ENCODE data around the gene RALA.

RALA gene

DNA sequence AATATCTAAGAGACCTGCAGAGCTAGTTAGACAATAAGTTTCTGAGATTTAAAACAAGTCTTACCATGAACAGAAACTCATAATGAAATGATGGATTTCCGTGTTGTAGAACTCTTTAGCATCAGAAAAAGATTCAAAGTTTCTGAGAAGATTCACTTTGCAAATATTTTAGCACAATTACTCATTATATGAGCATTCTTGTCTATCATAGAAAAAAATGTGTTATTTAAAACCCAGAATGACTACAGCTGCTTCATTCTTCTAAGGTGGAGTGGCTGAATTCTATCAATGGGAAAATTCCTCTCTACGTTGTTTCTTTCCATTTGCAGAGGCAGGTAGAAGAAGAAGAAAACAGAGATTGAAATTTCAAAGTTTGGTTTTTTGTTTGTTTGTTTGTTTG is 21.0 kb upstream of the RALA start:
- TF ChIP-seq, protein P1, sequence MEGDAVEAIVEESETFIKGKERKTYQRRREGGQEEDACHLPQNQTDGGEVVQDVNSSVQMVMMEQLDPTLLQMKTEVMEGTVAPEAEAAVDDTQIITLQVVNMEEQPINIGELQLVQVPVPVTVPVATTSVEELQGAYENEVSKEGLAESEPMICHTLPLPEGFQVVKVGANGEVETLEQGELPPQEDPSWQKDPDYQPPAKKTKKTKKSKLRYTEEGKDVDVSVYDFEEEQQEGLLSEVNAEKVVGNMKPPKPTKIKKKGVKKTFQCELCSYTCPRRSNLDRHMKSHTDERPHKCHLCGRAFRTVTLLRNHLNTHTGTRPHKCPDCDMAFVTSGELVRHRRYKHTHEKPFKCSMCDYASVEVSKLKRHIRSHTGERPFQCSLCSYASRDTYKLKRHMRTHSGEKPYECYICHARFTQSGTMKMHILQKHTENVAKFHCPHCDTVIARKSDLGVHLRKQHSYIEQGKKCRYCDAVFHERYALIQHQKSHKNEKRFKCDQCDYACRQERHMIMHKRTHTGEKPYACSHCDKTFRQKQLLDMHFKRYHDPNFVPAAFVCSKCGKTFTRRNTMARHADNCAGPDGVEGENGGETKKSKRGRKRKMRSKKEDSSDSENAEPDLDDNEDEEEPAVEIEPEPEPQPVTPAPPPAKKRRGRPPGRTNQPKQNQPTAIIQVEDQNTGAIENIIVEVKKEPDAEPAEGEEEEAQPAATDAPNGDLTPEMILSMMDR (IDR thresholded peaks at IDR 0.05; ENCODE audit: borderline replicate concordance, control extremely low read depth, extremely low read depth, insufficient read depth, missing control alignments): no peak
- in situ Hi-C loops (cut with MboI; ENCODE audit: low sequenced_read_pairs, unreplicated experiment): no loop called here
- no peak for DNase-seq (ENCODE audit: low spot score)

DNA sequence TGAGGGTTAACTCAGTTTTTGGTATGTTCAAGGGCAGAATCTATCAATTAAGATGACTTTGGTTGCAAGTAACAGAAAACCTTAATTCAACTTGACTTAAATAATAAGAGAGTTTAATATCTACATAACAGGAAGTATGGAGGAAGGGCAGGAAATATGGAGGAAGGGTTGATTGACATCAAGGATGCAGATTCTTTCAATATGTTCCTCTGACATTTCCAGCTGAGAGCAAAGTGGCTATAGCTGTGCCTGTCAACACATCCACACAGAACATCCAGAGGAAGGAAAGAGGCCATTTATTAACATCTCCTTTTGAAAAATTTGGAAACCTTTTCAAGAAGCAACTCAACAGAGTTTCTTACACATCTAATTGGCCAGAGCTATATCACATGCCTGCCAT is 19.4 kb upstream of the RALA start:
- no peak for DNase-seq (ENCODE audit: low spot score)
- TF ChIP-seq, protein P1 (IDR thresholded peaks at IDR 0.05; ENCODE audit: borderline replicate concordance, control extremely low read depth, extremely low read depth, insufficient read depth, missing control alignments): no peak
- in situ Hi-C loops (cut with MboI; ENCODE audit: low sequenced_read_pairs, unreplicated experiment): no loop called here

DNA sequence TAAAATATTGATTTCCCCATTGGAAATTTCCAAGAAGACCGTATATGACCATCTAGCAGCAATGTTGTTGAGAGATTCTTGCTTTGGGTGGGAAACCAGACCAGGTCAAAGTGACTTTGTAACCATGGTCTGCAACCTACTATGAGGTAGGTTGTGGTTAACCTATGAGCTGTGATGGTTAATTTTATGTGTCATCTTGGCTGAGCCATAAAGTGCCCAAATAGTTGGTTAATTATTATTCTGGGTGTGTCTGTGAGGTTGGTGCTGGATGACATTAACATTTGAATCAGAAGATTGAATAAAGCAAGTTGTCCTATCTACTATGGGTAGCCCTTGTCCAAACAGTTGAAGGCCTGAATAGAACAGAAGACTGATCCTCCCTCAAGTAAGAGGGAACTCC is 18.3 kb upstream of the RALA start:
- TF ChIP-seq, protein P1 (IDR thresholded peaks at IDR 0.05; ENCODE audit: borderline replicate concordance, control extremely low read depth, extremely low read depth, insufficient read depth, missing control alignments): no peak
- no peak for DNase-seq (ENCODE audit: low spot score)

DNA sequence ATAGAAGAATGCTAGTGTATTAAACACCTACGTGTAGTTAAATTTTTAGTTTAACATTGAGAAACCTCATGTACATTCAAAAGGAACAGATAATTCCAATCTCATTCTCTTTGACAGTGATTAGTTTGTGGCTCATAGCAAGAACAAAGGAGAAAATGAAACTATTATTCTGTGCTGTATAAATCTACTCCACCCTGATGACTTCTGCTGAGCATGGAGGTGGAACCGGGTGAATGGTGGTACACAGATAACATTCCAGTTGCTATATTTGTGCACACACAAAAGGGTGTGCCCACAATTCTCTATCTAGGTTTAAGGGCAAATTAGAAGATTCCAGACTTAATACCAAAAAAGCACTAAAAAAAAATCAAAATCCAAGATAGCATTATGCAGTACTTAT is 17.0 kb upstream of the RALA start:
- no peak for DNase-seq (ENCODE audit: low spot score)
- TF ChIP-seq, protein P1 (IDR thresholded peaks at IDR 0.05; ENCODE audit: borderline replicate concordance, control extremely low read depth, extremely low read depth, insufficient read depth, missing control alignments): no peak
- in situ Hi-C loops (cut with MboI; ENCODE audit: low sequenced_read_pairs, unreplicated experiment): no loop called here

More for the DNA sequence above, 18.3 kb upstream of the RALA start:
- in situ Hi-C loops (cut with MboI; ENCODE audit: low sequenced_read_pairs, unreplicated experiment): no loop called here

DNA sequence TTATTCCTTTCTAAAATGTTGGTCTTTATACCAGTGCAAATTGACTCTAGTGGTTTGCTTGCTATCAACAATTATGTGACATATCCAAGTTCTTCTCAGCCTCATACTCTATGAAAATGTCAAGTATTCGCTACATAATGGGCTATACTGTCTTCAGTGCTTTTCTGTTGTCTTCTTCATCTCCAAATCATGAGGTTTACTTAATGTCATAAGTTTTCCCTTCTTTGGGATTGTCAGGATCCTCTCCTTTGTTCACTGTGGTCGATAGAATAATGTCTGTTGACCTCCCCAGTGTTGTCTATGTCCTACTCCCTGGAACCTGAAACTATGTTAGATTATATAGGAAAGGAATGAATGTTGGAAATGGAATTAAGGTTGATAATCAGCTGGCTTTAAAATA is 16.4 kb upstream of the RALA start:
- TF ChIP-seq, protein P1 (IDR thresholded peaks at IDR 0.05; ENCODE audit: borderline replicate concordance, control extremely low read depth, extremely low read depth, insufficient read depth, missing control alignments): no peak
- in situ Hi-C loops (cut with MboI; ENCODE audit: low sequenced_read_pairs, unreplicated experiment): no loop called here
- DNase-seq (ENCODE audit: low spot score): no peak

DNA sequence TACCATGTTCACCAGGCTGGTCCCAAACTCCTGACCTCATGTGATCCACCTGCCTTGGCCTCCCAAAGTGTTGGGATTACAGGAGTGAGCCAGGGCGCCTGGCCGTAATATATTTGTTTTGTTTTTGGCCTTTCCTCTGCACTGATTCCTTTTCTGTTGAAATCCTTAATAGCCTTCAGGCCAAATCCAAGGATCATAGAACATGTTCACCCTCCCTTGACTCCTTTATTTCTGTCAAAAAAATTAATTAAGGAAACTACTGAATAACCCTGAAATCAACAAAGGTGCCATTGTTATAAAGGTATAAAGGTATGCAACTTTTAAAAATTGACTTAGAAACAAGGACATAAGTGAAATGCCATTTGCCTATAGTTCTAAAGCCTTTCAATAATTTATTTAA is 15.5 kb upstream of the RALA start:
- in situ Hi-C loops (cut with MboI; ENCODE audit: low sequenced_read_pairs, unreplicated experiment): no loop called here
- TF ChIP-seq, protein P1 (IDR thresholded peaks at IDR 0.05; ENCODE audit: borderline replicate concordance, control extremely low read depth, extremely low read depth, insufficient read depth, missing control alignments): no peak
- no peak for DNase-seq (ENCODE audit: low spot score)

DNA sequence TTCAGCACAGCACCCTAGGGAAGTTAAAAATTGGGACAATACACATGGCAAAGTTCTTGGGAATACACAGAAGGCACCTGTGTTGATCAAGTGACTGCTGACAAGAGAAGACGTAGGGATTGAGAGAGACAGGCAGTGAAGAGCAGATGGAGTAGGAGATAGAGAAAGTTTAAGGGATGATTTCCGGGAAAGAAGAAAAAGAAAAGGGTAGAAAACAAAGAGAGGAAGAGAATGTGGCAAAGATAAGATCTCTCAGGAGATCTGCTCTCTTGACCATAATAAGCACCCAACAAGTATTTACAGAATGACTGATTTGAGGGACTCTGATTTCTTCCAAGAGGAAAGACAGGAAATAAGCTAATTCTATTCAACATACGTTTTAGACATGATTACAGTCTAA is 15.1 kb upstream of the RALA start:
- in situ Hi-C loops (cut with MboI; ENCODE audit: low sequenced_read_pairs, unreplicated experiment): no loop called here
- DNase-seq (ENCODE audit: low spot score): no peak
- TF ChIP-seq, protein P1 (IDR thresholded peaks at IDR 0.05; ENCODE audit: borderline replicate concordance, control extremely low read depth, extremely low read depth, insufficient read depth, missing control alignments): no peak

Data from GM13976 (cell line).